ENCODE data around the gene CELF2. TPM values are rescaled to one million over a fixed set of nuclear protein-coding genes. Genes with fewer than 3 reads are reported as not detected.
"Not testable (repeated sequence)": the region's sequence is repeated elsewhere in the genome, so short reads cannot be mapped to it uniquely, and the experiment has no call there.

CELF2 gene
- total RNA-seq, 1 donor from 2014 or later = 14.4 TPM

DNA sequence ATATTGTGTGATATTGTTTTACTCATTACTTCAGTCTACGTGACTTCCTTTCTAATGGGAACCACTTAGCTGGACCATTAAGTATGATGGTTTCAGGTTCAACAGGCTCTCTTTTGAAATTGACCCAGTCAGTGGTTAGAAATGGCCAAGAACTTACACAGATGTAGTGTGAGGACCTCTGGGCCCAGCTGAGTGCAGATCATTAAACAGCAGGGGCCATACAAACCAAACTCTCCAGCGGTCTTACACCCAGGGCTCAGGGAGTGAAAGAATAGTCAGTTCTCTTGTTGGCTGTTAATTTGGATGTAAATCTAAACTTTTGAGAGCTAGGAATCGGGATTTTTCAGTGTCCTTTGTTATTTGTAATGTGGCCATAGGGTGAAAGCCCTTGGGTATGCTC lies 107.3 kb downstream of the CELF2 start:
- H3K36me3 Mint-ChIP-seq = no peaks in the 10 kb centered on the region
- no peak overlapping the region for H3K4me3 Mint-ChIP-seq
- peaks cover 3% of the 10 kb centered on the region for H3K9me3 Mint-ChIP-seq
- no peak overlapping the region for H3K27ac Mint-ChIP-seq
- TF ChIP-seq, protein P1, sequence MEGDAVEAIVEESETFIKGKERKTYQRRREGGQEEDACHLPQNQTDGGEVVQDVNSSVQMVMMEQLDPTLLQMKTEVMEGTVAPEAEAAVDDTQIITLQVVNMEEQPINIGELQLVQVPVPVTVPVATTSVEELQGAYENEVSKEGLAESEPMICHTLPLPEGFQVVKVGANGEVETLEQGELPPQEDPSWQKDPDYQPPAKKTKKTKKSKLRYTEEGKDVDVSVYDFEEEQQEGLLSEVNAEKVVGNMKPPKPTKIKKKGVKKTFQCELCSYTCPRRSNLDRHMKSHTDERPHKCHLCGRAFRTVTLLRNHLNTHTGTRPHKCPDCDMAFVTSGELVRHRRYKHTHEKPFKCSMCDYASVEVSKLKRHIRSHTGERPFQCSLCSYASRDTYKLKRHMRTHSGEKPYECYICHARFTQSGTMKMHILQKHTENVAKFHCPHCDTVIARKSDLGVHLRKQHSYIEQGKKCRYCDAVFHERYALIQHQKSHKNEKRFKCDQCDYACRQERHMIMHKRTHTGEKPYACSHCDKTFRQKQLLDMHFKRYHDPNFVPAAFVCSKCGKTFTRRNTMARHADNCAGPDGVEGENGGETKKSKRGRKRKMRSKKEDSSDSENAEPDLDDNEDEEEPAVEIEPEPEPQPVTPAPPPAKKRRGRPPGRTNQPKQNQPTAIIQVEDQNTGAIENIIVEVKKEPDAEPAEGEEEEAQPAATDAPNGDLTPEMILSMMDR (conservative IDR thresholded peaks at IDR 0.05) = no peak
- no peak for DNase-seq (ENCODE audit: extremely low spot score, unreplicated experiment)
- H3K27me3 Mint-ChIP-seq = peaks cover 77% of the 10 kb centered on the region
- no peaks in the 10 kb centered on the region for H3K4me1 Mint-ChIP-seq (ENCODE audit: unreplicated experiment)

DNA sequence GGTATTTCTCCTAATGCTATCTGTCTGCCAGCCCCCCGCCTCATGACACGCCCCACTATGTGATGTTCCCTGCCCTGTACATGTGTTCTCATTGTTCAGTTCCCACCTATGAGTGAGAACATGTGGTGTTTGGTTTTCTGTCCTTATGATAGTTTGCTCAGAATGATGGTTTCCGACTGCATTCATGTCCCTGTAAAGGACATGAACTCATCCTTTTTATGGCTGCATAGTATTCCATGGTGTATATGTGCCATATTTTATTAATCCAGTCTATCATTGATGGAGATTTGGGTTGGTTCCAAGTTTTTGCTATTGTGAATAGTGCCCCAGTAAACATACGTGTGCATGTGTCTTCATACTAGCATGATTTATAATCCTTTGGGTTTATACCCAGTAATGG lies 109.3 kb downstream of the CELF2 start:
- DNase-seq (ENCODE audit: extremely low spot score, unreplicated experiment); H3K4me1 Mint-ChIP-seq (ENCODE audit: unreplicated experiment); H3K27ac Mint-ChIP-seq; H3K9me3 Mint-ChIP-seq; H3K4me3 Mint-ChIP-seq; H3K36me3 Mint-ChIP-seq: not testable (repeated sequence)
- peaks cover 69% of the 10 kb centered on the region for H3K27me3 Mint-ChIP-seq

DNA sequence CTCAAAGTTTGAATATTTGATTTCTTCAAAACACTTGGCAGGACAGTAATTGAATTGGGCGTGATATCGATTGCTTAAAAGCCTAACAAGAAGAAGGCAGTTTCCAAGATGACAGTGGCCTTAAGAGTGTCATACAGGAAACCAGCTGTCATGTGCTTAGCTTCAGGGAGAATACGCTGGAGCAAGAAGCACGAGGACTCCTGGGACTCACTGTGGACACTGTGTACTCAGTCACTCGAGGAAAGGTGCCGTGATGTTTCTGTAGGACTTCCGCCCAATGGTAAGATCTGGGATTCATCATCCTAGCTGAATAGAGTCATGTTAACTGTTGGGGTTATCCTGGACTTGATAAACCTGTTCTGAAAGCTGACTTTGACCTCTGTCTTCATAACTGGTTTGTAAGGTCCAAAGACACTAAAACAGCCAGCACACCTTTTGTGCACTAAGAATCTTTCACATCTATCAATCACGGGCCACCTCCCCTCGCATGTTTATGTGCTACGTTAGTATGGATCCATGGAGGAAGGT lies 113.5 kb downstream of the CELF2 start:
- H3K4me3 Mint-ChIP-seq = no peak overlapping the region
- H3K9me3 Mint-ChIP-seq = no peaks in the 10 kb centered on the region
- H3K4me1 Mint-ChIP-seq (ENCODE audit: unreplicated experiment) = no peaks in the 10 kb centered on the region
- no peak for DNase-seq (ENCODE audit: extremely low spot score, unreplicated experiment)
- no peak overlapping the region for H3K27ac Mint-ChIP-seq
- no peaks in the 10 kb centered on the region for H3K36me3 Mint-ChIP-seq
- peaks cover 72% of the 10 kb centered on the region for H3K27me3 Mint-ChIP-seq
- TF ChIP-seq, protein P1 (conservative IDR thresholded peaks at IDR 0.05) = no peak

DNA sequence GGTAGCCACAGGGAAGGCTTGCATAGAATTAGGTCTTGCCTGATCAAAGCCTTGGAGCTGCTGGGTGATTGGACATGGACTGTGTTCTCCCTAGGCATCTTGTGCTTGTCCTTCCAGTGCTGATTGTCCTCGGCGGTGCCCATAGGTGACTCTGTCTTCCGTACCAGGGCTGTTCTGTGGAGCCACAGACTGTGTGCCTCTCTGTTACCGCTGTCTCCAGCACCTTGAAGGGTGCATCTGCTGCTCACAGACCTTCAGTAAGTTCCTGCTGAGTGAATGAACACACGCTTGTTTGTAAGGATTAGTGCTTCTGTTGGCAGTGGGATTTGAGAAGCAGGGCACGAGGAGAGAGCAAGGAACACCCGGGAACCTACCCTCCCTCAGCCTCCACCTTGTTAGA lies 116.7 kb downstream of the CELF2 start:
- Mint-ChIP-seq H3K27ac (no peak overlapping the region), H3K27me3 (peaks cover 70% of the 10 kb centered on the region), H3K4me3 (no peak overlapping the region), H3K9me3 (no peaks in the 10 kb centered on the region), H3K36me3 (no peaks in the 10 kb centered on the region), H3K4me1 (ENCODE audit: unreplicated experiment) (no peaks in the 10 kb centered on the region)
- TF ChIP-seq, protein P1 (conservative IDR thresholded peaks at IDR 0.05) = no peak
- DNase-seq (ENCODE audit: extremely low spot score, unreplicated experiment) = no peak

DNA sequence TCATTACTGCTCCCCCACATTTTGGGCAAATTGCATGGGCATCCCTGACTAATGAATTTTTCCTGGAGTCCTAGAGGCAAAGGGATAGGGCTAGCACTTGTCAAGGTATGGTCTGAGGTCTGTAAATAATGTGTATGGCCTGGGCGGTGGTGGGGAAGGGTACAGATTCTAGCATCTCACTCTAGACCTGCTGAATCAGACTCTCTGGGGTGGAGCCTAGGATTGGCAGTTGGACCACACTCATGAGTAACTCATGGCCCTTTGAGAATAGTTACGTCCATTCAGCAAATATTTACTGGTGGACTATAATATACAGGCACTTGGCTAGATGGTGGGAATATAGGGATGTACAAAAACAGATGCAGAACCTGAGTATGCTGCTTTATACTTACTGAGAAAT lies 118.0 kb downstream of the CELF2 start:
- peaks cover 77% of the 10 kb centered on the region for H3K27me3 Mint-ChIP-seq
- no peak for DNase-seq (ENCODE audit: extremely low spot score, unreplicated experiment)
- H3K9me3 Mint-ChIP-seq = no peaks in the 10 kb centered on the region
- H3K4me1 Mint-ChIP-seq (ENCODE audit: unreplicated experiment) = no peaks in the 10 kb centered on the region
- no peak overlapping the region for H3K4me3 Mint-ChIP-seq
- H3K27ac Mint-ChIP-seq = no peak overlapping the region
- TF ChIP-seq, protein P1 (conservative IDR thresholded peaks at IDR 0.05) = no peak
- no peaks in the 10 kb centered on the region for H3K36me3 Mint-ChIP-seq

DNA sequence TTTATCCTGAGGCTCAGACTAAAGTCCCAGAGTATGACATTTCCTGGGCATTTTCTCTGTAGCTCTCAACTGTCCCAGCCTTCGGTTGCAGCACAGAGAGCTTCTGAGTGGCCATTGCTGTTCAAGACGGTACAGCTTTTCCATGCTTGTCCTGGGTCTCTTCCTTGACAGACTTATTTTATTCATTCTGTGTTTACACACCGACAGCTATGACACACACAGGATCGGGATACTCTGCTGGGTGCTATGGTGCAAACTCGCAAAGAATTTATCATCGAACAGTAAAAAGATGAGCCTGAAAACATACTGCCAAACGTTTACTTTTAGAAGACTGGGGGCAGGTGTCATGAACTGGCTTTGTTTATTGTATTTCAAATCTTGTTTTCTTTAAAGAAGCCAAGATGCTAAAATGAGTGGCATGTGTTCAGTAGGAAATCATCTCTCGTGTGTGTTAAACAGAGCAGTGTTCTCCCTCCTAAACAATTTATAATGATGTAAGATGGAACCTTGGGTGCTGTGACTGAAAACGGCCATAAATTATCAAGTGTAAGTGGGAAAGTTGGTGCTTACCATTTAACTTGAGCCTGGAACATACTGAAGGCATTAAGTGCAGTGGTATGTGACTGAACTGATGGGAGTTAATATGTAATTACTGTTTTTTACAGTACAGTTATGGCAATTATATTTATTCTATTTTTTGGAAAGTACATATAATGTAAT lies 120.8 kb downstream of the CELF2 start:
- peaks cover 11% of the 10 kb centered on the region for H3K4me1 Mint-ChIP-seq (ENCODE audit: unreplicated experiment)
- H3K9me3 Mint-ChIP-seq = peaks cover 12% of the 10 kb centered on the region
- peaks cover 6% of the 10 kb centered on the region for H3K36me3 Mint-ChIP-seq
- TF ChIP-seq, protein P1 (conservative IDR thresholded peaks at IDR 0.05) = no peak
- peaks cover 75% of the 10 kb centered on the region for H3K27me3 Mint-ChIP-seq
- no peak for DNase-seq (ENCODE audit: extremely low spot score, unreplicated experiment)
- no peak overlapping the region for H3K27ac Mint-ChIP-seq
- no peak overlapping the region for H3K4me3 Mint-ChIP-seq

Data from type B pancreatic cell (in vitro differentiated cells).